Measurements from ENCODE around the gene DDAH1.

DNA sequence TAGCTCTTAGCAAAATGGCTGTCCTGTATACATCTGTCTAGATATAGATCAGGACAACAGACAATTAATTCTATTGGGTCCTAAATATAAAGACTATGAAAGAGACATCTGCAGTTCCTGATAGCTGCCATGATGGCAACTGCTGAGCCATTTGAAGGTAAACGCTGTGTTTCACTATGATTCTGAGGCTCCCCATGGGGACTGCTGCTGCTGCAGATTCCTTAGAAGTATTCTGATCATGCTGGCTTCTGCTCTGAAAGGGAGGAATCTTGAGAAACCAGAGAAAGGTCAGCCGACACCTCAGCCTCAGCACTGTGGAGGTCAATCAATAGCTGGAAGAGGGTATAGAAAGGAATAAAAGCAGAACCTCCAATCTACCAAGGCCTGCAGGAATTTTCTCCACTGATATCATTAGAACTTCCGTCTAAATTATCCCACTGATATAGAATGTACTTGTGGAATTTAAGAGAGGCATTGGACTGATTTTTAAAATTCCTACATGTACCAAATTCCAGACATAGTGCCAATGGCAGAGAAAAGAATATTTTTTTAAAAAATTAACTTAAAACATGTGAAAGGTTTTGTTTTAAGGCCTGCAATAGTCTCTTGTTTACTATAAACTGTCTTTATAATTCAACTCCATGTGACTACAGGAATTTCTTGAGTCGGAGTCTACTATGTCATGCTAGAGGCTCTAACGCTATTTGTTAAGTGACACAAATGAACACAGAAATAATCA lies 53.2 kb downstream of the DDAH1 start:
- TF ChIP-seq, protein P1, sequence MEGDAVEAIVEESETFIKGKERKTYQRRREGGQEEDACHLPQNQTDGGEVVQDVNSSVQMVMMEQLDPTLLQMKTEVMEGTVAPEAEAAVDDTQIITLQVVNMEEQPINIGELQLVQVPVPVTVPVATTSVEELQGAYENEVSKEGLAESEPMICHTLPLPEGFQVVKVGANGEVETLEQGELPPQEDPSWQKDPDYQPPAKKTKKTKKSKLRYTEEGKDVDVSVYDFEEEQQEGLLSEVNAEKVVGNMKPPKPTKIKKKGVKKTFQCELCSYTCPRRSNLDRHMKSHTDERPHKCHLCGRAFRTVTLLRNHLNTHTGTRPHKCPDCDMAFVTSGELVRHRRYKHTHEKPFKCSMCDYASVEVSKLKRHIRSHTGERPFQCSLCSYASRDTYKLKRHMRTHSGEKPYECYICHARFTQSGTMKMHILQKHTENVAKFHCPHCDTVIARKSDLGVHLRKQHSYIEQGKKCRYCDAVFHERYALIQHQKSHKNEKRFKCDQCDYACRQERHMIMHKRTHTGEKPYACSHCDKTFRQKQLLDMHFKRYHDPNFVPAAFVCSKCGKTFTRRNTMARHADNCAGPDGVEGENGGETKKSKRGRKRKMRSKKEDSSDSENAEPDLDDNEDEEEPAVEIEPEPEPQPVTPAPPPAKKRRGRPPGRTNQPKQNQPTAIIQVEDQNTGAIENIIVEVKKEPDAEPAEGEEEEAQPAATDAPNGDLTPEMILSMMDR (IDR thresholded peaks at IDR 0.05): no peak
- TF ChIP-seq POLR2A (IDR thresholded peaks at IDR 0.05): no peak
